GM19240 (cell line): Measurements from ENCODE around the gene SPDYC.

Source experiments
- DNase-seq: peaks from one replicate; pipeline ENCODE4 v3.0.0; 2011; ENCODE audit warnings: low spot score; ENCODE audit not compliant: insufficient read length

SPDYC gene

DNA sequence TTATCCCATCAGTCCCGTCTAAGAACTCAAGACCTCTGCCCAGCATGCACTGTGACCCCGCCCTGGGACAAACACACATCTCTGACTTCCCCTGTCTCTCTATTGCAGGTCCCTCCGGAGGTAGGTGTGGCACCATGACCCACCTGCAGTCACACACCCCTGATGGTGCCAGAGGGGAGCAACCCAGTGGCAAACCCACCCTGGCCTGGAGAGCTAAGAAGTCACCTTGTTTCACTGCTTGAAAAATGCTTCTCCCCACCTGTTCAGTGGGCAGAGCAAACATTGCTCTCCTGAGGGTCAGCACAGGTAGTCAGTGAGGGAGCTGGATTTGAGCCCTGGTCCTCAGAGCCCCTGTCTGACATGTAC lies 35.6 kb downstream of the SPDYC start:
- no peak for DNase-seq

DNA sequence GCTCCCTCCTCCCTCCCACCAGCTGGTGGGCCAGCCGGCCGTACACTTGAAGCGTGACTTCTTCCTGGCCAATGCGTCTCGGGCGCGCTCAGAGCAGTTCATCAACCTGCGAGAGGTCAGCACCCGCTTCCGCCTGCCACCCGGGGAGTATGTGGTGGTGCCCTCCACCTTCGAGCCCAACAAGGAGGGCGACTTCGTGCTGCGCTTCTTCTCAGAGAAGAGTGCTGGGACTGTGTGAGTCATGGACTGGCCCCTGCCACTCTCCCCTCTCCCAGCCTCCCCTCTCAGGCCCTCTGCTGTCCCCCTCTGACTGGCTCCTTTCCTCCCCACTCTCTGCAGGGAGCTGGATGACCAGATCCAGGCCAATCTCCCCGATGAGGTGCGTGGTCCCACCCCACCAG lies 36.4 kb downstream of the SPDYC start:
- DNase-seq = no peak

DNA sequence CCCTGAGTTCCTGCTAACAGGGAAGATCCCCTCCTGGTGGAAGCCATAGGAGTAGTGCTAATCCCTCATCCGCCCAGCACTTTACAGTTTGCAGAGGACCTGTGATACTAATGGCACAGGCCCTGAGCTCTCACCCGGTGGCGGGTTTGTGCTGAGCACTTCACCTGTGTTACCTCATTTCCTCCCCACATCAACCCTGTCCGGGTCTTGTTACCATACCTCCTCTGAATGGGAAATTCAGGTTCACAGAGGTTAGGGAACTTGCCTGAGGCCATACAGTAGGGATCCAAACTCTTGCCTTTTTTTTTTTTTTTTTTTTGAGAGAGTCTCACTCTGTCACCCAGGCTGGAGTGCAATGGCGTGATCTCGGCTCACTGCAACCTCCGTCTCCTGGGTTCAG lies 36.9 kb downstream of the SPDYC start:
- no peak for DNase-seq

DNA sequence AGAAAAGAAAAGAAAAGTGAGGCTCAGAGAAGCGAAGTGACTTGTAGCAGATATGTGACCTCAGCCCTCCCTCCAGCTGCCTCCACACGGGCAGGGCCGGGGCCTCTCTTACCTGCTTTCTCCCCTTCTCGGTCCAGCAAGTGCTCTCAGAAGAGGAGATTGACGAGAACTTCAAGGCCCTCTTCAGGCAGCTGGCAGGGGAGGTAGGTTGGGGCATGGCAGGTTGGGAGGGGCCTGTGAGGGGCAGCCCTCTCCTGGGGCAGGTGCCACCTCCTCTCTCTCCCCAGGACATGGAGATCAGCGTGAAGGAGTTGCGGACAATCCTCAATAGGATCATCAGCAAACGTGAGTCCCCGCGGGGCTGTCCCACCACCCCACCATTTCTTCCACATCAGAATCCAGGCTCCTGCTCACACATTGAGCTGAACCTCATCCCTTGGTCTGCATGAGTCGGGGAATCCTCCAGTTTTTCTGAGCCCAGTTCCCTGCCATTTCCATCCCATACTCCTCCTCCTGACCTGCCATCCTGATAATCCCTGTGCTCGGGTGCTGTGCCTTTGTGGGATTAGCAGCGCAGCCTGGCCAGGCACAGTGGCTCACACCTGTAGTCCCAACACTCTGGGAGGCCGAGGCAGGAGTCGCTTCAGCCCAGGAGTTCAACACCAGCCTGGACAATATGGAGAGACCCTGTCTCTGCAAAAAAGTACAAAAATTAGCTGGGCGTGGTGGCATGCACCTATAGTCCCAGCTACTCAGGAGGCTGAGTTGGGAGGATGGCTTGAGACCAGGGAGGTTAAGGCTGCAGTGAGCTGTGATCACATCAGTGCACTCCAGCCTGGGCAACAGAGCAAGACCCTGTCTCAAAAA lies 38.1 kb downstream of the SPDYC start:
- DNase-seq = no peak

DNA sequence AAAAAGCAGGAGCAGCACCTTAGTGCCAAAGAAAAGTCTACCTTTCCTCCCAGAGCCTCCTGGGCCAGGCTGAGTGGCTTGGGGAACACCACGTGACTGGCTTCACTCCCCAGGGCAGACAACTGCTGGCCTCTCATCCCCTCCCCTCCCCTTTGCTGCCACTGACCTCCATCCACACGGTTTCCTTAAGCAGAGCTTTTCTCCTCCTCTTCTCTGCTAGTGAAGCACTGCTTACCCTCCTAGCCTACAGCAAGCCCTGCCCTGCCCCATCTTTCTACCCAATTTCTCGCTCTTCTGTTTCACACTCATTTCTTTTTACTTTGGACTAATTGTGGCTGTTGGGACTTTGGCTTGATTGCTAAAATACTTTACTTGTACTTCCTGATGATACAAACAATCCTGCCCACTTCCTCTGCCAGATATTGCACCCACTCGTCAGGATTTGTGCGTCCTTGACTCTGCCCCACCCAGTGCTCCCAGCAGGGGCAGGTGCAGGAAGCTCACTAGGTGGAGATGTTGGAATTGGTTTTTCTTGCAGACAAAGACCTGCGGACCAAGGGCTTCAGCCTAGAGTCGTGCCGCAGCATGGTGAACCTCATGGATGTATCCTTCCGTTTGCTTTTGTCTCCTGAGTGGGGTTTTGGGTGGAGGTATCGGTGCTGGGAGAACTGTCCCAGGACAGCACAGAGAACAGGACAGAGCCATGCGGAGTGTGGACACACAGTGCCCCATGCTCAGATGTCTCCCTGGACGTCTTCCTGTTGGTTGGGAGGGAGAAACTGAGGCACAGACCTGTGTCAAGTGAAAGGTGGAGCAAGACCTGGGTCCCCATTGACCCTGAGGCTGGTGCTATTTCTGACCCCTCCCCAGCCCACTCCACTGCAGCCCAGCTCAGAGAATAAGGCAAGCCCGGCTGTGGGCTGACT lies 39.0 kb downstream of the SPDYC start:
- no peak for DNase-seq

DNA sequence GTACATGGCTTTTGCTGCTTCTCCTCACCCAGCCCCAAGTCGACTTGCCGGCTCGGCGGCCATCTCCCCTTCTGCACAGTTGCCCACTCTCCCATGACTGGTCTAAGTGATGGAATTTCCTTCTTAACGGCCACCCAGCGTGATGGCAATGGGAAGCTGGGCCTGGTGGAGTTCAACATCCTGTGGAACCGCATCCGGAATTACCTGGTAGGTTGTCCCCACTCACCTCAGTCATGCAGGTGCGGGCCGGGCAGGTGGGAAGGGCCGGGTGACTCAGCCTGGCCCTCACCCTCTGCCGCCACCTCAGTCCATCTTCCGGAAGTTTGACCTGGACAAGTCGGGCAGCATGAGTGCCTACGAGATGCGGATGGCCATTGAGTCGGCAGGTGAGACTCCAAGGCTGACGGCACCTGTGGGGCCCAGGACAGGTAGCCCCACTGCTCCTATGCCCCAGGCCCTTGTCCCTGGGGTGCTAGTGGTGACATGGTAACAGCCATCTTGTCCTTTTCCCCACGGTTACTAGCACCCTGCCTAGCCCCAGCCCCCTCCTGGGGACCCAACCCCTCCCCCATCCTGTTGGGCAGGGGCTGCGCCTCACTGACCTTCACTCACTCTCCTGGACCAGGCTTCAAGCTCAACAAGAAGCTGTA lies 39.8 kb downstream of the SPDYC start:
- DNase-seq = no peak

DNA sequence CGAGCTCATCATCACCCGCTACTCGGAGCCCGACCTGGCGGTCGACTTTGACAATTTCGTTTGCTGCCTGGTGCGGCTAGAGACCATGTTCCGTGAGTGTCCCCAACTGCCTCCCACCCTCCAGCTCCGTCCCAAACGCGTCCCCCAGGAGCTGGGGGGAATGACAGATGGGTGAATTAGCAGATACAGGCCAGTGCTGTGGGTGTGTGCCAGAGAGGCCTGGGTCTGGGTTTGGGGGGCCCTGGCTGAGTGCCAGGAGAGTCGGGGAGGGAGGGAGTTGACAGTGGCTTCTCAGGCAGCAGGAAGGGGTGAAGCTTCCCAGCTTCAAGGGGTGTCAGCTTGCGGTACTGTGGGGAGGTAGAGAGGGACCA lies 40.3 kb downstream of the SPDYC start:
- no peak for DNase-seq

DNA sequence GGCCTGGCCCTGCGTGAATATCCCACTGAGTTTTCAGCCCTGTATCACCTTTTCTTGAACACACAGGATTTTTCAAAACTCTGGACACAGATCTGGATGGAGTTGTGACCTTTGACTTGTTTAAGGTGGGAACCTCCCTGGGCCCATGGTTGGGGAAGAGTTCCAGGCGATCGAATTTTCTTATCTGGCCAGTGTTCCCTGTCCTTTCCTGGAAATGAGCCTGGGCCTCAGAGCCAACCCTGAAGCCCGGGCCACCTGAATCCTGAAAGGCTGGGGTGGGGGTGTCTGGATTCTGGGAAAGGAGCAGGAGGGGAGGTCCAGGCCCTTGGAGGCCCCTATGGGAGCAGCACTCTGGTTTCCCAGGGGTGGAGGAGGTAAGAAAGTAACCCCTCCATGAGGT lies 40.7 kb downstream of the SPDYC start:
- no peak for DNase-seq

DNA sequence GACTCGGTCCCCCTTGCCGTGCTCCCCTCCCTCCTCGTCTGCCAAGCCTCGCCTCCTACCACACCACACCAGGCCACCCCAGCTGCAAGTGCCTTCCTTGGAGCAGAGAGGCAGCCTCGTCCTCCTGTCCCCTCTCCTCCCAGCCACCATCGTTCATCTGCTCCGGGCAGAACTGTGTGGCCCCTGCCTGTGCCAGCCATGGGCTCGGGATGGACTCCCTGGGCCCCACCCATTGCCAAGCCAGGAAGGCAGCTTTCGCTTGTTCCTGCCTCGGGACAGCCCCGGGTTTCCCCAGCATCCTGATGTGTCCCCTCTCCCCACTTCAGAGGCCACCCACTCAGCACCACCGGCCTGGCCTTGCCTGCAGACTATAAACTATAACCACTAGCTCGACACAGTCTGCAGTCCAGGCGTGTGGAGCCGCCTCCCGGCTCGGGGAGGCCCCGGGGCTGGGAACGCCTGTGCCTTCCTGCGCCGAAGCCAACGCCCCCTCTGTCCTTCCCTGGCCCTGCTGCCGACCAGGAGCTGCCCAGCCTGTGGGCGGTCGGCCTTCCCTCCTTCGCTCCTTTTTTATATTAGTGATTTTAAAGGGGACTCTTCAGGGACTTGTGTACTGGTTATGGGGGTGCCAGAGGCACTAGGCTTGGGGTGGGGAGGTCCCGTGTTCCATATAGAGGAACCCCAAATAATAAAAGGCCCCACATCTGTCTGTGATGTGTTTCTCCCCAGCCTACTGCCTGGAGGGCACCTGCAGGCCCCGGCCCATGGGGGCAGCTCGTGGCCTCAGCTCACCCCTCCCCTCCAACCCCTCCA lies 41.5 kb downstream of the SPDYC start:
- DNase-seq = no peak

DNA sequence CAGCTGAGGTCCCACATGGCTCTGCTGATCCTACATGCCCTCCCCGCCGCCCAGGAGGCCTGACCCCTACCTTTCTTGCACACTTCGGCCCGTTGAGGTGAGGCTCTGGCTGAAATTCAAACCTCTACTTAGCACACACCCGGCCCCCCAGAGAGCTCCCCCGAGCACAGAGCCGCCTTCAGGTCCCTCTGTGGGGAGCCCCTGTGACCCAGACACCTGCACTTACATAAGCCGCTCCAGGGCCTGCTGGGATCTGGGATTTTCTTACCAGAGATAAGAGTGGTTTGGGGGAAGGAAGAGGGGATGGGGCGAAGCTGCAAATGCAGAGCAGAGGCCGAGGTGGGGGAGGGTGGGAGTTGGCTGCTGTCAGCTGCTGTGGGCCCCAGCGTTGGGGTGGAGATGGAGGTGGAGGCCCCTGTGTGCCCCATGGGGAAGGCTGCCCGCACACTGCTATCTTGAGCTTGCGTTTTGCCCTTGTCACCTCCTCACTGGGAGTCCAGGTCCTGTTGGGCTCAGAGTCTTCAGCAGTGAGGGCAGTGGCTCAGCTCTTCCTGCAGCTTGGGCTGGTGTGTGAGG lies 42.3 kb downstream of the SPDYC start:
- no peak for DNase-seq

DNA sequence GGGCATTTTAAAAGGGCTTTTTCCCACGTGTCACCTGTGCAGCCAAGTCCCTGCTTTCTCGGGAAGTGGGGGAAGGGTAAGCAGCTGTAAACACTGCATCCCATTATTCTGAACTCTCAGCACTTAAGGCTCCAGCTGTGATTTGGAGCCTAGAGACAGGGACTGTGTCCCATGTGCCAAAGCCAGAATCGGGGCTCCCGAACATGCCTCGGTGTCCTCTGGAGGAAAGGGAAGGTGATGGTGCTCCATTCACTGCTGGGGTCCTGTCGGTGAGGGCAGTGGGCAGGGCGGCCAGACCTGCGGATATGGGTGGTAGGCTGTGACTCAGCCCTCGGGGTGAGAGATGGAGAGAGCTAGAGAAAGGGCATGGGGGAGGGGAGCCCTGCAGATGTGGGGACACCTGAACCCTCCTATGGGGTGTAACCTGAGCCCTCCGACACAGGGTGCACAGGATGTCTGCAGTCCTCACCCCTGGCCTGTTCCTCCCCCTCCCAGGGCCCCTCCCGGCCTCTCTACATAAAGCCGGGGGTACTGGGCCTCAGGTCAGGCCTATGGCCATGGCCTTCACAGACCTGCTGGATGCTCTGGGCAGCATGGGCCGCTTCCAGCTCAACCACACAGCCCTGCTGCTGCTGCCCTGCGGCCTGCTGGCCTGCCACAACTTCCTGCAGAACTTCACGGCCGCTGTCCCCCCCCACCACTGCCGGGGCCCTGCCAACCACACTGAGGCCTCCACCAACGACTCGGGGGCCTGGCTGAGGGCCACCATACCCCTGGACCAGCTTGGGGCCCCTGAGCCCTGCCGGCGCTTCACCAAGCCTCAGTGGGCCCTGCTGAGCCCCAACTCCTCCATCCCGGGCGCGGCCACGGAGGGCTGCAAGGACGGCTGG lies 43.5 kb downstream of the SPDYC start:
- no peak for DNase-seq

DNA sequence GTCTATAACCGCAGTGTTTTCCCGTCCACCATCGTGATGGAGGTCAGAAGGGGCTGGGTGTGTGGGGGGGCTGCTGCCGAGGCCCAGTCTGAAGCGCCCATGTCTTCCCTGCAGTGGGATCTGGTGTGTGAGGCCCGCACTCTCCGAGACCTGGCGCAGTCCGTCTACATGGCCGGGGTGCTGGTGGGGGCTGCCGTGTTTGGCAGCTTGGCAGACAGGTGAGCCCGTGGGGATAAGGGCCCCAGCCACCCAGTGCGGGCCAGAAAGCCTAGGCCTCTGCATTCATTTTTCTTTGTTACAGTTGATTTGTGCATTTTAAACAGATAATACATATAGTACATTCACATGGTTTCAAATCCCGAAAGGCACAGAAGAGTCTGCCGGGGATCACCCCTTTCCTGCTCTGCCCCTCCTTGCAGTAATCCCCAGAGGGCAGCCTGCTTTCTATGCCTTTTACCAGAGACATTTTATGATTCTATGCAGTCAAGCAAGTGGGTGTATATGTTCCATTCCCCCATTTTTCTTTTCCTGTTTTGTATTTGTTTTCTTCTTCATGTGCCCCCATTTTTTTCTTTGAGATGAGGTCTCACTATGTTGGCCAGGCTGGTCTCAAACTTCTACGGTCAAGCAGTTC lies 44.3 kb downstream of the SPDYC start:
- DNase-seq = no peak

DNA sequence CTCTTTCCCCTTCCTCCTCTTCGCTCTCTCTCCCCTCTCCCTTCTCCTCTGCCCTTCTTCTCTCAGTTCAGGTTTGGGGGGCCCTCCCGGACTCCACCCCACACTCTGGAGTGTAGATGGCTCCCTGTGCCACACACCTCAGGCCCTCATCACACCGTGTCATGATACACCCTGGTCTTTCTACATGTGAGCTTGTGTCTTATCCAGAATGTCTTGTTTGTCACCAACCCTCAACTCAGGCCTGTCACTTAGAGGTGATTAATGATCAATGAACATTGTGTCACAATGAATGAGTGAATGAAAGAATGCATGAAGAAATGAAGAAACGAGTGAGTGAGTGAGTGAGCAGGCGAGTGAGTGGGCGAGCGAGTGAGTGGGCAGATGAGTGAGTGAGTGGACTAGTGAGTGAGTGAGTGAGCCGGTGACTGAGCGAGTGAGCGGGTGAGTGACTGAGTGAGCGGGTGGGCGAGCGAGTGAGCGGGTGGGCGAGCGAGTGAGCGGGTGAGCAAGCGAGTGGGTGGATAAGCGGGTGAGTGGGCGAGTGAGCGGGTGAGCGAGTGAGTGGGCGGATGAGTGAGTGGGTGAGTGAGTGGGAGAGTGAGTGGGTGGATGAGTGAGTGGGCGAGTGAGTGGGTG lies 45.5 kb downstream of the SPDYC start:
- DNase-seq = no peak

DNA sequence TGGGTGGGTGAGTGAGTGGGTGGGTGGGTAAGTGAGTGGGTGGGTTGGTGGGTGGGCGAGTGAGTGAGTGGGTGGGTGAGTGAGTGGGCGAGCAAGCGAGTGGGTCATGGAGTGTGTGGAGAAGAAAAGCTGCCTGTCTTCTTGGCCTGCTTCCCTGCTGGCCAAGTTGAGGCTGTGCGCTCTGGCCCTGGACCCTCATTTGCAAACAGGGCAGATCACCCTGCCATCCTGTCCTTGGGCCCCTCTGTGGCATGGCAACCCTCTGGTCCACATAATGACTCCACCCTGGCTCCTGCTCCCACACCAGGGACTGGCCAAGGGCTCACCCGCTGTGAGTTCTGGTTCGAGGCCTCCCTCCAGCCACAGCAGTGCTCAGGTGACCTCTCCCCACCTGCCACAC lies 46.8 kb downstream of the SPDYC start:
- no peak for DNase-seq

DNA sequence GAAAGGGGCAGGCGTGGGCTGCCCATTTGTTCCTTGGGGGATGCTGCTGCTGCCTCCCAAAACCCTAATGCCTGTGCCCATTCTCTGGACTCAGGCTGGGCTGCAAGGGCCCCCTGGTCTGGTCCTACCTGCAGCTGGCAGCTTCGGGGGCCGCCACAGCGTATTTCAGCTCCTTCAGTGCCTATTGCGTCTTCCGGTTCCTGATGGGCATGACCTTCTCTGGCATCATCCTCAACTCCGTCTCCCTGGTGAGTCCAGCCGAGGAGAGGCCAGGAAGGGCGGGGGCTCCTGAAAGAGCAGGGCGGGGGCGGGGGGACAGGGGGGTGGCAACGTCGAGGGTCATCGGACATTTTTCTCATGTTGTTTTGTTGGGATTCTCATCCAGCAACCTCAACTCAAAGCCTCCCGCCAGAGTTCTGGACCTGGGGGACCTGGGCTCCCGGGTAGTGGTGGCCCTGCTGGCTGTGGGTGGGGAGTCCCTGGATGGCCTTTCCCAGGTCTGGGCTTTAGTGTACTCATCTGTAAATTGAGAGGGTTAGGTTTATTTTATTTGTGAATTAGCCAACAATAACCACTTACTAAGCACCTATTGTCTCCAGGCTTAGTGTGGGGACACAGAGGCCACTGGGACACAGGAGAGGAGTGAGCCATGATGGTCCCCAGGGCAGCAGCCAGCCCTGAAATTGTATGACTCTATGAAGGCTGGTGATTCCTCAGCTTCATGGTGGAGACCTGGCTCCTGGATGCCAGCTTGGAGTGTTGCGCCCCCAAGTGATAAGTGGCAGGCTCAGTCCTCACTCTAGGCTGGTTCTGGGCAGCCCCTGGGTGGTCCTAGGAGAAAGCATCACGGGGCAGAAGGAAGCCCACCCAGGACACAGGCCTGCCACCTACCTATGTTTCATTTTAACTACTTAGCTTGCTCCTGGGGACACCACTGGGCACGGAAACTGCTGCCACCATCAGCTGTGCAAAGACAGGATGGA lies 47.7 kb downstream of the SPDYC start:
- DNase-seq = no peak

DNA sequence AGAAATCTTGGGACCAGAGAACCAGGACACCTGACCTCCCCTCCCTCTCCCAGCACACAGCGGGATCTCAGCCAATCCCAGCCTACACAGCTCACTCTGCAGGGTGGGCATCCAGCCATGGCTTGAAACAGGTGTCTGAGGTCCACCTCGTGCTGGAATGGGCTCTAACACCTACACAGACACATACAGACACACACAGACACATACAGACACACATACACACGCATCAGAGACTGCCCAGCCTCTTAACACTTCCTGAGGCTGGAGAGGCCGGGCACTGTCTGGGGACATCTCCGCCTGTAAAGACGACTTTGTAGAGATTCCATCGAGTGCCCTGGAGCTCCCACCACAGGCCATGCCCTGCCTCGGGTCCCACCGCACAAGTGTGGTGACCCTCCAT lies 48.4 kb downstream of the SPDYC start:
- no peak for DNase-seq

DNA sequence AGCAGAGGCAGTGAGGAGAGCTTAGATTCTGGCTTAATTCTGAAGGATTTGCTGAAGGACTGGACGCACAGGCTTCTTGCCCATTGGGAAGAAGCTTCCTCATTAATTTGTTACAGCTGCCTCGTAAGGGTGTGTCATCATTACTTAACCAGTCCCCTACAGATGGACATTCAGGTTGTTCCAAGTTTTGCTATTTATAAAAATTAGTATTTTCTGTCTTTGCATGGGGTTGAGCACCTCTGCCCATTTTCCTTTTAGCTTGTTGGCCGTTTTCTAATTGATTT lies 49.8 kb downstream of the SPDYC start:
- no peak for DNase-seq

DNA sequence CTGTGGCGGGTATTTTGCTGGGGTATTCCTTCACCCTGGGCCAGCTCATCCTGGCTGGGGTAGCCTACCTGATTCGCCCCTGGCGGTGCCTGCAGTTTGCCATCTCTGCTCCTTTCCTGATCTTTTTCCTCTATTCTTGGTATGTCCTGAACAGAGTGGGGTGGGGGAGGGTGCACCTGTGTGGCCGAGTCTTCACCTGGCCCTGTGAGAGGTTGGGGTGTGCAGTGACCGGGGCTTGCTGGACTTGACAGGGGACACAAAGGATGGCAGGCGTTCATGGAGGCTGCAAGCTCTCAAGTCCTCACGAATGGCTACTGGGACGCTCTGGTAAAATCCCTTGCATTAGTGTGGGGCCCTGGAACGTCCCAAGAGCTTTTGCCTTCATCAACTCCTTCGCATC lies 51.0 kb downstream of the SPDYC start:
- no peak for DNase-seq
